Activated B cell treated with CpG ODN at 0.5 μM for 24 hours (primary cell): ENCODE measurements around the gene SH2D3A. TPM values are rescaled to one million over a fixed set of nuclear protein-coding genes. Genes with fewer than 3 reads are reported as not detected.

Experiments used
- ATAC-seq: fragments of 200-7000 bp; cut with Tn5 transposase; one replicate; pipeline ENCODE4 v1.10.0; 2021; ENCODE audit warnings: low read depth, mild to moderate bottlenecking, moderate library complexity
- CTCF ChIA-PET: fragments of 350-600 bp; sonication (Branson Sonifier 250); formaldehyde crosslinking; loops from one replicate; lab custom pipeline; 2021; ENCODE audit warnings: antibody characterized with exemption; lab: Charles Lee
- POLR2A ChIA-PET: fragments of 350-600 bp; sonication (Branson Sonifier 250); formaldehyde crosslinking; loops from one replicate; lab custom pipeline; 2021; ENCODE audit warnings: antibody characterized with exemption; lab: Charles Lee
- DNase-seq: peaks from one replicate; pipeline ENCODE4 v3.0.0; 2022
- H3K27ac Mint-ChIP-seq: one replicate; pipeline ENCODE4 v1.8.0; 2020; ENCODE audit warnings: mixed read lengths
- H3K27me3 Mint-ChIP-seq: one replicate; pipeline ENCODE4 v1.8.0; 2021; ENCODE audit warnings: mixed read lengths
- H3K36me3 Mint-ChIP-seq: one replicate; pipeline ENCODE4 v1.8.0; 2021; ENCODE audit warnings: low read depth, mixed read lengths
- H3K4me1 Mint-ChIP-seq: one replicate; pipeline ENCODE4 v1.8.0; 2021; ENCODE audit warnings: mixed read lengths
- H3K4me3 Mint-ChIP-seq: one replicate; pipeline ENCODE4 v1.8.0; 2020; ENCODE audit warnings: mild to moderate bottlenecking, mixed read lengths
- H3K9me3 Mint-ChIP-seq: one replicate; pipeline ENCODE4 v1.8.0; 2020; ENCODE audit warnings: mixed read lengths
- CTCF ChIP-seq: fragments of 200-600 bp; IDR thresholded peaks from one replicate; pipeline ENCODE4 v1.8.0; 2022; ENCODE audit warnings: antibody characterized with exemption, mild to moderate bottlenecking
- intact Hi-C: fragments of 100-400 bp; cut with micrococcal nuclease; formaldehyde crosslinking; loops from one replicate; pipeline ENCODE4 v1.15.1; 2024
- total RNA-seq: library from RNA; stranded (reverse); gene quantifications from 2 replicates; pipeline ENCODE4 v1.2.3, GENCODE V29; 2022

Gene SH2D3A
- total RNA-seq, 1 donor from 2014 or later = 22.6 TPM

GRCh38 chr19:6797646-6798045 is 30.4 kb upstream of the SH2D3A start:
- no peaks in the 10 kb centered on the region for H3K27me3 Mint-ChIP-seq
- CTCF ChIA-PET = interaction anchor here (1.8 kb wide), 1 partner anchor 281 kb away, joined by 4 read pairs; no protein-coding TSS in a partner anchor
- intact Hi-C loops = no loop called here
- H3K9me3 Mint-ChIP-seq = peaks cover 2% of the 10 kb centered on the region
- POLR2A ChIA-PET = interaction anchor here (0.7 to 10.6 kb wide), 5 partner anchors 9 to 336 kb away, joined by 3 to 333 read pairs (median 5); partner anchors contain the start of genes SH2D3A and VAV1
- peak overlapping the region; percentile 59 for H3K27ac Mint-ChIP-seq
- peaks cover 41% of the 10 kb centered on the region for H3K36me3 Mint-ChIP-seq
- no peak overlapping the region for H3K4me3 Mint-ChIP-seq
- peaks cover 74% of the 10 kb centered on the region for H3K4me1 Mint-ChIP-seq
- TF ChIP-seq CTCF = no peak
- ATAC-seq (no peak), DNase-seq (no peak)

- Mint-ChIP-seq H3K27ac (no peak overlapping the region), H3K36me3 (peaks cover 51% of the 10 kb centered on the region), H3K27me3 (no peaks in the 10 kb centered on the region), H3K4me1 (peaks cover 78% of the 10 kb centered on the region), H3K9me3 (peaks cover 2% of the 10 kb centered on the region), H3K4me3 (no peak overlapping the region)
- POLR2A ChIA-PET = interaction anchor here (1.0 kb wide), 1 partner anchor 24 kb away, joined by 3 read pairs; the partner anchor contains the start of gene VAV1
- intact Hi-C loops = no loop called here
- TF ChIP-seq CTCF = no peak
- CTCF ChIA-PET = no interaction called here
- ATAC-seq (no peak), DNase-seq (no peak)
These were observed 29.0 kb upstream of the SH2D3A start for GRCh38 chr19:6796278-6796677.

GRCh38 chr19:6794686-6795431 is 27.6 kb upstream of the SH2D3A start:
- Mint-ChIP-seq H3K4me3 (no peak overlapping the region), H3K4me1 (peaks cover 72% of the 10 kb centered on the region), H3K9me3 (peaks cover 2% of the 10 kb centered on the region), H3K36me3 (peaks cover 55% of the 10 kb centered on the region), H3K27ac (no peak overlapping the region), H3K27me3 (no peaks in the 10 kb centered on the region)
- ATAC-seq = no peak
- intact Hi-C loops = no loop called here
- DNase-seq = no peak
- ChIA-PET POLR2A (interaction anchor here (0.6 kb wide), 1 partner anchor 12 kb away, joined by 4 read pairs; no protein-coding TSS in a partner anchor), CTCF (no interaction called here)
- no peak for TF ChIP-seq CTCF

GRCh38 chr19:6793973-6794372 is 26.7 kb upstream of the SH2D3A start:
- H3K36me3 Mint-ChIP-seq = peaks cover 58% of the 10 kb centered on the region
- H3K4me3 Mint-ChIP-seq = no peak overlapping the region
- no peak for DNase-seq
- peaks cover 2% of the 10 kb centered on the region for H3K9me3 Mint-ChIP-seq
- no peaks in the 10 kb centered on the region for H3K27me3 Mint-ChIP-seq
- TF ChIP-seq CTCF = no peak
- H3K27ac Mint-ChIP-seq = no peak overlapping the region
- ATAC-seq = no peak
- ChIA-PET POLR2A (no interaction called here), CTCF (no interaction called here)
- H3K4me1 Mint-ChIP-seq = peaks cover 68% of the 10 kb centered on the region
- intact Hi-C loops = no loop called here

- Mint-ChIP-seq H3K9me3 (peaks cover 2% of the 10 kb centered on the region), H3K27me3 (no peaks in the 10 kb centered on the region), H3K4me1 (peaks cover 69% of the 10 kb centered on the region), H3K27ac (no peak overlapping the region), H3K4me3 (no peak overlapping the region), H3K36me3 (peaks cover 60% of the 10 kb centered on the region)
- TF ChIP-seq CTCF = no peak
- DNase-seq (no peak), ATAC-seq (no peak)
- intact Hi-C loops = no loop called here
- POLR2A ChIA-PET = no interaction called here
- CTCF ChIA-PET = no interaction called here
These were observed 26.2 kb upstream of the SH2D3A start for GRCh38 chr19:6793411-6793810.
